ENCODE measurements around the gene SLAMF1. TPM values are rescaled to one million over a fixed set of nuclear protein-coding genes. Genes with fewer than 3 reads are reported as not detected.

The SLAMF1 gene
- total and polyA plus RNA-seq, 2 experiments from 2014 or later = not detected

DNA sequence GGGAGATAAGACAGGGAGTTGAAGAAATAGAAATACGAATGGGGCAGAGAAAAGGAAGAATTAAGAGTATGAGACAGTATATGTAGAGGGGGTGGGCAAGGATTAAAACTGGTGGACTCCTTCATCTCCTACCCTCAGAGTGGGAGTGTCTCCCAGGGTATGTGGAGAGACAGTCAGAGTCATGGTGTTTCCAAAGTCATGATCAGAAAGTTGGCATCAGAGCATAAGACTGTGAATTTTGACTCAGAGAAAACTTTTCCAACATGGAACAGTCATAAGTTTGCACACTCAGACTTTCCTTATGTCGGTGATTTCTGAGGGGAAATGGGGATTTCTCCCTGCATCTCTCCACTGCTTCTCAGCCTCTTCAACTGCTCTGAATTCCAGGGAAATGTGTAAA, 70.0 kb downstream of the SLAMF1 start:
- Mint-ChIP-seq H3K4me3 (no peak overlapping the region), H3K4me1 (no peaks in the 10 kb centered on the region), H3K36me3 (ENCODE audit: low read depth) (no peaks in the 10 kb centered on the region), H3K27me3 (ENCODE audit: insufficient read depth, low read depth, poor library complexity) (no peaks in the 10 kb centered on the region), H3K9me3 (no peaks in the 10 kb centered on the region), H3K27ac (no peak overlapping the region)
- H3F3A ChIP-seq (replicated peaks; ENCODE audit: low read depth) = no peaks in the 10 kb centered on the region
- H3K79me2 ChIP-seq (replicated peaks; ENCODE audit: insufficient read depth) = no peaks in the 10 kb centered on the region
- no peak overlapping the region for H3K4me3 ChIP-seq
- H3K27me3 ChIP-seq (ENCODE audit: insufficient read depth) = no peaks in the 10 kb centered on the region
- H3K4me2 ChIP-seq = no peak overlapping the region
- TF ChIP-seq EZH2phosphoT487 (IDR thresholded peaks at IDR 0.05; ENCODE audit: unreplicated experiment) (no peak), ZNF331 (CRISPR knock-in tag; IDR thresholded peaks at IDR 0.05; ENCODE audit: low read depth) (no peak), REST (IDR thresholded peaks at IDR 0.05; ENCODE audit: unreplicated experiment) (no peak), POLR2AphosphoS5 (IDR thresholded peaks at IDR 0.05; ENCODE audit: low read depth) (no peak), CREB1 (CRISPR knock-in tag; IDR thresholded peaks at IDR 0.05; ENCODE audit: low read depth) (no peak), EZH2 (IDR thresholded peaks at IDR 0.05; ENCODE audit: low read depth, unreplicated experiment) (no peak), ZNF114 (CRISPR knock-in tag; IDR thresholded peaks at IDR 0.05) (no peak), STAT1 (IDR thresholded peaks at IDR 0.05; ENCODE audit: unreplicated experiment) (no peak), CTCF (conservative IDR thresholded peaks at IDR 0.05; ENCODE audit: low read depth in 2 of 2) (no peak), JUNB (IDR thresholded peaks at IDR 0.05; ENCODE audit: unreplicated experiment) (no peak), NANOG (IDR thresholded peaks at IDR 0.05; ENCODE audit: borderline replicate concordance) (no peak), ETS1 (IDR thresholded peaks at IDR 0.05) (no peak)
- TF ChIP-seq, protein P1, sequence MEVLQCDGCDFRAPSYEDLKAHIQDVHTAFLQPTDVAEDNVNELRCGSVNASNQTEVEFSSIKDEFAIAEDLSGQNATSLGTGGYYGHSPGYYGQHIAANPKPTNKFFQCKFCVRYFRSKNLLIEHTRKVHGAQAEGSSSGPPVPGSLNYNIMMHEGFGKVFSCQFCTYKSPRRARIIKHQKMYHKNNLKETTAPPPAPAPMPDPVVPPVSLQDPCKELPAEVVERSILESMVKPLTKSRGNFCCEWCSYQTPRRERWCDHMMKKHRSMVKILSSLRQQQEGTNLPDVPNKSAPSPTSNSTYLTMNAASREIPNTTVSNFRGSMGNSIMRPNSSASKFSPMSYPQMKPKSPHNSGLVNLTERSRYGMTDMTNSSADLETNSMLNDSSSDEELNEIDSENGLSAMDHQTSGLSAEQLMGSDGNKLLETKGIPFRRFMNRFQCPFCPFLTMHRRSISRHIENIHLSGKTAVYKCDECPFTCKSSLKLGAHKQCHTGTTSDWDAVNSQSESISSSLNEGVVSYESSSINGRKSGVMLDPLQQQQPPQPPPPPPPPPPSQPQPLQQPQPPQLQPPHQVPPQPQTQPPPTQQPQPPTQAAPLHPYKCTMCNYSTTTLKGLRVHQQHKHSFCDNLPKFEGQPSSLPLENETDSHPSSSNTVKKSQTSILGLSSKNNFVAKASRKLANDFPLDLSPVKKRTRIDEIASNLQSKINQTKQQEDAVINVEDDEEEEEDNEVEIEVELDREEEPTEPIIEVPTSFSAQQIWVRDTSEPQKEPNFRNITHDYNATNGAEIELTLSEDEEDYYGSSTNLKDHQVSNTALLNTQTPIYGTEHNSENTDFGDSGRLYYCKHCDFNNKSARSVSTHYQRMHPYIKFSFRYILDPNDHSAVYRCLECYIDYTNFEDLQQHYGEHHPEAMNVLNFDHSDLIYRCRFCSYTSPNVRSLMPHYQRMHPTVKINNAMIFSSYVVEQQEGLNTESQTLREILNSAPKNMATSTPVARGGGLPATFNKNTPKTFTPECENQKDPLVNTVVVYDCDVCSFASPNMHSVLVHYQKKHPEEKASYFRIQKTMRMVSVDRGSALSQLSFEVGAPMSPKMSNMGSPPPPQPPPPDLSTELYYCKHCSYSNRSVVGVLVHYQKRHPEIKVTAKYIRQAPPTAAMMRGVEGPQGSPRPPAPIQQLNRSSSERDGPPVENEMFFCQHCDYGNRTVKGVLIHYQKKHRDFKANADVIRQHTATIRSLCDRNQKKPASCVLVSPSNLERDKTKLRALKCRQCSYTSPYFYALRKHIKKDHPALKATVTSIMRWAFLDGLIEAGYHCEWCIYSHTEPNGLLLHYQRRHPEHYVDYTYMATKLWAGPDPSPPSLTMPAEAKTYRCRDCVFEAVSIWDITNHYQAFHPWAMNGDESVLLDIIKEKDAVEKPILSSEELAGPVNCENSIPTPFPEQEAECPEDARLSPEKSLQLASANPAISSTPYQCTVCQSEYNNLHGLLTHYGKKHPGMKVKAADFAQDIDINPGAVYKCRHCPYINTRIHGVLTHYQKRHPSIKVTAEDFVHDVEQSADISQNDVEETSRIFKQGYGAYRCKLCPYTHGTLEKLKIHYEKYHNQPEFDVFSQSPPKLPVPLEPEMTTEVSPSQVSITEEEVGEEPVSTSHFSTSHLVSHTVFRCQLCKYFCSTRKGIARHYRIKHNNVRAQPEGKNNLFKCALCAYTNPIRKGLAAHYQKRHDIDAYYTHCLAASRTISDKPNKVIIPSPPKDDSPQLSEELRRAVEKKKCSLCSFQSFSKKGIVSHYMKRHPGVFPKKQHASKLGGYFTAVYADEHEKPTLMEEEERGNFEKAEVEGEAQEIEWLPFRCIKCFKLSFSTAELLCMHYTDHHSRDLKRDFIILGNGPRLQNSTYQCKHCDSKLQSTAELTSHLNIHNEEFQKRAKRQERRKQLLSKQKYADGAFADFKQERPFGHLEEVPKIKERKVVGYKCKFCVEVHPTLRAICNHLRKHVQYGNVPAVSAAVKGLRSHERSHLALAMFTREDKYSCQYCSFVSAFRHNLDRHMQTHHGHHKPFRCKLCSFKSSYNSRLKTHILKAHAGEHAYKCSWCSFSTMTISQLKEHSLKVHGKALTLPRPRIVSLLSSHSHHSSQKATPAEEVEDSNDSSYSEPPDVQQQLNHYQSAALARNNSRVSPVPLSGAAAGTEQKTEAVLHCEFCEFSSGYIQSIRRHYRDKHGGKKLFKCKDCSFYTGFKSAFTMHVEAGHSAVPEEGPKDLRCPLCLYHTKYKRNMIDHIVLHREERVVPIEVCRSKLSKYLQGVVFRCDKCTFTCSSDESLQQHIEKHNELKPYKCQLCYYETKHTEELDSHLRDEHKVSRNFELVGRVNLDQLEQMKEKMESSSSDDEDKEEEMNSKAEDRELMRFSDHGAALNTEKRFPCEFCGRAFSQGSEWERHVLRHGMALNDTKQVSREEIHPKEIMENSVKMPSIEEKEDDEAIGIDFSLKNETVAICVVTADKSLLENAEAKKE (CRISPR knock-in tag; IDR thresholded peaks at IDR 0.05) = no peak
- H3K27ac ChIP-seq (ENCODE audit: low read depth) = no peak overlapping the region
- no peaks in the 10 kb centered on the region for H4K20me1 ChIP-seq (replicated peaks; ENCODE audit: insufficient read depth)
- no peak for DNase-seq (ENCODE audit: low spot score)
- no peaks in the 10 kb centered on the region for H3K4me1 ChIP-seq (ENCODE audit: insufficient read depth)
- H2AFZ ChIP-seq = no peak overlapping the region
- H3K36me3 ChIP-seq (ENCODE audit: insufficient read depth) = no peaks in the 10 kb centered on the region
- no peak for ATAC-seq
- H3K9me2 ChIP-seq (ENCODE audit: insufficient read depth) = no peaks in the 10 kb centered on the region; the same call in 1 of the 2 replicates

Data from GM23338 (cell line).